GM13977 (cell line): ENCODE measurements around the gene CLIC3.

ENCODE experiments used
- DNase-seq: peaks from one replicate; pipeline ENCODE4 v3.0.0; 2012; ENCODE audit warnings: low spot score
- in situ Hi-C: fragments of 300-500 bp; cut with MboI; formaldehyde crosslinking; loops from one replicate; pipeline ENCODE4 v1.12.0; 2022; ENCODE audit warnings: low sequenced_read_pairs, low pct_unique_long_range_greater_than_20kb, mixed read lengths, inconsistent platforms; ENCODE audit not compliant: unreplicated experiment
- TF ChIP-seq, protein P1 (sequence below): IDR thresholded peaks from 2 replicates; pipeline ENCODE4 v1.5.1; 2012; ENCODE audit warnings: mild to moderate bottlenecking, control low read depth; ENCODE audit not compliant: insufficient read depth; ENCODE audit errors: extremely low read depth, missing control alignments

CLIC3 gene

DNA sequence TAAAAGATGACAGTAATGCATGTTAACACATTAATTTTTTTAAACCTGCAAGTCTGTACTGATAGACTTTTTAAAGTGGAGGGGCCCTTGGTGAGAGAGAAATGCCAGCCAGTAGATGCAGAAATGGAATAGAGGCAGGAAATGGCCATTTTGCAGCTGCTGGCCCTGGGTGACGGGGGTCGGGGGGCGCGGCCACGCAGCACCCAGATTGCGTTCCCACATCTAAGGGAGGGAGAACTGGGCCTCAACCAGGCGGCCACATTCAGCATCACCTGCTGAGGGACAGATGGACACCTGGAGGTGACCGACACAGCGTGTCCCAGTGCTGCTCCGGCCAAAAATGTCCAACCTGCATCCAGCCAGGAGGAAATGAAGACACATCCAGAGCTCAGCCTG lies 6.3 kb upstream of the CLIC3 start:
- no peak for DNase-seq
- TF ChIP-seq, protein P1, sequence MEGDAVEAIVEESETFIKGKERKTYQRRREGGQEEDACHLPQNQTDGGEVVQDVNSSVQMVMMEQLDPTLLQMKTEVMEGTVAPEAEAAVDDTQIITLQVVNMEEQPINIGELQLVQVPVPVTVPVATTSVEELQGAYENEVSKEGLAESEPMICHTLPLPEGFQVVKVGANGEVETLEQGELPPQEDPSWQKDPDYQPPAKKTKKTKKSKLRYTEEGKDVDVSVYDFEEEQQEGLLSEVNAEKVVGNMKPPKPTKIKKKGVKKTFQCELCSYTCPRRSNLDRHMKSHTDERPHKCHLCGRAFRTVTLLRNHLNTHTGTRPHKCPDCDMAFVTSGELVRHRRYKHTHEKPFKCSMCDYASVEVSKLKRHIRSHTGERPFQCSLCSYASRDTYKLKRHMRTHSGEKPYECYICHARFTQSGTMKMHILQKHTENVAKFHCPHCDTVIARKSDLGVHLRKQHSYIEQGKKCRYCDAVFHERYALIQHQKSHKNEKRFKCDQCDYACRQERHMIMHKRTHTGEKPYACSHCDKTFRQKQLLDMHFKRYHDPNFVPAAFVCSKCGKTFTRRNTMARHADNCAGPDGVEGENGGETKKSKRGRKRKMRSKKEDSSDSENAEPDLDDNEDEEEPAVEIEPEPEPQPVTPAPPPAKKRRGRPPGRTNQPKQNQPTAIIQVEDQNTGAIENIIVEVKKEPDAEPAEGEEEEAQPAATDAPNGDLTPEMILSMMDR: no peak

DNA sequence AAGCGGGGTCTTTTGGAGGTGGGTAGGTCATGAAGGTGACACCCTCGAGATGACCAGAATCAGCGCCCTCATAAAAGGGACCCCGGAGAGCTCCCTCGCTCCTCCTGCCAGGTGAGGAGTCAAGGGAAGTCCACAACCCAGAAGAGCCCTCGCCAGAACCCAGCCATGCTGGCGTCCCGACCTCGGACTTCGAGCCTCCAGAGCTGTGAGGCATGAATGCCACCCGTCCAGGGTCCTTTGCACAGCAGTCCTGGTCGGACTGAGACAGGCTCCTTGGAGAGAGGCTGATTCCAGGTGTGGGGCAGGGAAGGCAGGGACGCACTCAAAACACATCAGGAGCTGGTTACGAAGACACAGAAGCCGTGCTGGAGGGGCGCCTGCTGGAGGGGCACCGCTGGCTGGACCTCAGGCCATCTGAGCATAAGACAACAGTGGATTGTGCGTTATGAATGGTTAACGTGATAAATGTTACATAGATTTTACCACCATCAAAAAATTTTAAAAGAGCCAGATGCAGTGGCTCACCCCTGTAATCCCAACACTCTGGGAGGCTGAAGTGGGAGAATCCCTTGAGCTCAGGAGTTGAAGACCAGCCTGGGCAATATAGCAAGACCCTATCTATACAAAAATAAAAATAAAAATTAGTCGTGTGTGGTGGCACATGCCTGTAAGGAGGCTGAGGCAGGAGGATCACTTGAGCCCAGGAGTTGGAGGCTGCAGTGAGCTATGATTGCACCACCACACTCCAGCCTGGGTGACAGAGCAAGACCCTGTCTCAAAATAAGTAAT lies 5.7 kb upstream of the CLIC3 start:
- DNase-seq: no peak
- TF ChIP-seq, protein P1: no peak
- in situ Hi-C loops: no loop called here

More for the DNA sequence above, 6.3 kb upstream of the CLIC3 start:
- in situ Hi-C loops: no loop called here

DNA sequence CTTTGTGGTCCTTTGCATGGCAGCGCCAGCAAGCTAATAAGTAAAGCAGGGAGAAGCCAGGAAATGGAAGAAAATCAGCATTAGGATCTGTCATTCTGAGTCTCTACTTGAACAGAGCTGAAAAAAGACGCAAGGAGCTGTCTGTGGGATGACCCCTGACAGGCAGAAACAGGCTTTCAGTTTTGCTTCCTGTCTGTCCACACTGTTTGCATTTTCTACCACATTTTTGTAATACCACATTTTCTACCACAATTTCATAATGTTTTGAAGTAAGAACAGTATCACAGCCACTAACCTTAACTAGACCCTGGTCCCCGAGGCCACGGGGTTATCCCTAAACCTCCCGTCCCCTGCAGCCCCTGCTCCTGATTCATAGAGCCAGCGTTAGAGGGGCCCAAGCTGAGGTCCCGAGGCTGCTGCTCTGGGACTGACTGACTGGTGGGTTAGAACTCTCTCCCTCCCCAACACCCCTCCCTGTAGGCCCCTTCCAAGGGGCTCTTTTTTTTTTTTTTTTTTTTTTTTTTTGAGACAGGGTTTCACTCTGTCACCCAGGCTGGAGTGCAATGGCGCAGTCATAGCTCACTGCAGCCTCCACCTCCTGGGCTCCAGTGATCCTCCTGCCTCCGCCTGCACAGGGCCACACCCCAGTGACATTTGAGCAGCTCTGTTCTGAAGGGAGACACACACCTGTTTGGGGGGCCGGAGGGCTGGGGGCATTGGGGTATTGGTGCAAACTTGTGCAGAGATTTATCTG lies 4.0 kb upstream of the CLIC3 start:
- in situ Hi-C loops: no loop called here
- DNase-seq: peak; percentile 92

DNA sequence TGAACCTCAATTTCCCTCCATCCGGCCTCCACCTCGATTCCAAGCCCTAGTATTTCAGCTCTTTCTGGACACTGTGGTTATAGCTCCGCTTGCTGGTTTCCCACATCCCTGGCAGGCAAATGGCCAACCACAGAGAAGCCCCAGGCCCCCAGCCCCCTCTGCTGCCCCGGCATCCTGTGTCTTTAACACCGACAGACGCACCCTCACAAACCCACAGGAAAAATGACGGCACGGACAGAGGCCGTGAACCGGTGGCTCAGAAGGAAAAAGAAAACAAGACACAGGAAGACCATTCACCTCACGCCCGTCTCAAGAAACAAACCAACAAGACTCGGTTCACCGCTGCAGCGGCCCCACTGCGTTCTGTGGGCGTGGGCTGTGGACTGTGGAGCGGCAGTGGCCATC lies 1.5 kb upstream of the CLIC3 start:
- DNase-seq: no peak
- in situ Hi-C loops: no loop called here
- TF ChIP-seq, protein P1: peak; percentile 14

More for the DNA sequence above, 4.0 kb upstream of the CLIC3 start:
- TF ChIP-seq, protein P1: no peak

DNA sequence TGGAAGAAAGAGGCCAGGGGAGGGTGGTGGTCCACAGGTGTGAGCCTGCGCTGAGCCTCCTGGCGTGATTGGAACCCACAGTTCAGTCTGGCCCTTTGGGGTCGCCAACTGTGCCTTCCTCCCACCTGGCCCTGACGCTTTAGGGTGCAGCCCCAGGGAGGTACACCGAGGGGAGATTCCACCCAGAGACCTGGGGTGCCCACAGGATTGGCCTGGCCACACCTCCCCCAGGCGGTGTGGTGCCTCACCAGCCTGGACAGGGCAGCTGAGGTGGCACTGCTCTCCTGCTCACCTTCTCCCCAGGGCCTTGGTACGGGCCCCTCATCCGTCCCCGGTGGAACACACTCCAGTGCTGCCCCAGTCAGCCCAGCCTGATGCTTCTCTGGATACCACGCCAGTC lies 1.0 kb upstream of the CLIC3 start:
- no peak for DNase-seq
- TF ChIP-seq, protein P1: no peak
- in situ Hi-C loops: no loop called here

DNA sequence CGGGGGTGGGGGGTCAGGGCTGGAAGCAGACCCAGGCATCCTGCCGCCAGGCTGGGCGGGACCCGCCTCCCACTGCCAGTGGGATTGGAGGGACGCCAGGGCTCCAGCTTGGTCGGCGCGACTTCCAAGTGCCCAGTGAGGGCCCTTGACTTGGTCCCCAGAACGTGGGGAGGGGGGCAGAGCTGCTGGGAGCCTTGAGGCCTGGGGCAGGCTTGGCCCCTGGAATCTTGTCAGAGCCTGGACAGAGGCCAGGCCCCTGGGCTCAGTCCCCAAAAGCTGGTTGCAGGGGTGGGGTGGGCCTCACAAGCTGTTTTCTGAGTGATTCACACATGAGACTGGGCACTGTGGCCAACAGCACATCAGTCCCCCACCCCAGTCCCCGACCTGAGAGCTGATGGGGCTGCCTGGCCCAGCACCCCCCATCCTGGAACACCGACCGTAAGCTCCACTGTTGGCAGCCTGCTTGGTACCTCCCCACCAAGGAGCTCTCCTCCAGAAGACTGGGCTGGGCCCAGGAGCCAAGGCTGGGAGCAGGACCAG lies 526 bp downstream of the CLIC3 start:
- DNase-seq: no peak
- TF ChIP-seq, protein P1: no peak
- in situ Hi-C loops: no loop called here
